Measurements from ENCODE around the gene FAM241B.

FAM241B gene

GRCh38 chr10:69633673-69634635 lies 3.9 kb downstream of the FAM241B start:
- Histone ChIP-seq H2AFZ (ENCODE audit: low read depth, low read length, severe bottlenecking) (no peak overlapping the region), H3K9ac (ENCODE audit: low read length) (no peak overlapping the region), H3K79me2 (ENCODE audit: insufficient read depth, low read length) (no peaks in the 10 kb centered on the region), H3K4me2 (ENCODE audit: low read depth, low read length, poor library complexity, severe bottlenecking) (no peak overlapping the region), H3K27me3 (ENCODE audit: low read length) (no peaks in the 10 kb centered on the region), H4K20me1 (ENCODE audit: low read depth, low read length) (no peaks in the 10 kb centered on the region), H3K27ac (ENCODE audit: low read depth, low read length) (no peak overlapping the region), H3K9me3 (ENCODE audit: insufficient read depth, low read length) (no peaks in the 10 kb centered on the region), H3K36me3 (ENCODE audit: low read length) (no peaks in the 10 kb centered on the region), H3K4me3 (ENCODE audit: insufficient read depth, low read length, poor library complexity, severe bottlenecking) (no peak overlapping the region), H3F3A (ENCODE audit: insufficient read depth) (no peaks in the 10 kb centered on the region), H3K9me2 (replicated peaks; ENCODE audit: insufficient read depth, low read length) (no peaks in the 10 kb centered on the region)
- TF ChIP-seq EZH2phosphoT487 (conservative IDR thresholded peaks at IDR 0.05; ENCODE audit: low read length) (no peak), CTCF (IDR thresholded peaks at IDR 0.05; ENCODE audit: insufficient read depth, low read length, poor library complexity, severe bottlenecking) (no peak)

GRCh38 chr10:69634759-69635425 lies 4.8 kb downstream of the FAM241B start:
- H2AFZ ChIP-seq (ENCODE audit: low read depth, low read length, severe bottlenecking) = no peak overlapping the region
- H3K36me3 ChIP-seq (ENCODE audit: low read length) = no peaks in the 10 kb centered on the region
- no peaks in the 10 kb centered on the region for H3K9me3 ChIP-seq (ENCODE audit: insufficient read depth, low read length)
- H3K27me3 ChIP-seq (ENCODE audit: low read length) = no peaks in the 10 kb centered on the region
- H4K20me1 ChIP-seq (ENCODE audit: low read depth, low read length) = no peaks in the 10 kb centered on the region
- no peaks in the 10 kb centered on the region for H3F3A ChIP-seq (ENCODE audit: insufficient read depth)
- no peaks in the 10 kb centered on the region for H3K9me2 ChIP-seq (replicated peaks; ENCODE audit: insufficient read depth, low read length)
- no peak overlapping the region for H3K27ac ChIP-seq (ENCODE audit: low read depth, low read length)
- no peak overlapping the region for H3K9ac ChIP-seq (ENCODE audit: low read length)
- no peak overlapping the region for H3K4me2 ChIP-seq (ENCODE audit: low read depth, low read length, poor library complexity, severe bottlenecking)
- no peak for TF ChIP-seq EZH2phosphoT487 (conservative IDR thresholded peaks at IDR 0.05; ENCODE audit: low read length)
- no peaks in the 10 kb centered on the region for H3K79me2 ChIP-seq (ENCODE audit: insufficient read depth, low read length)
- no peak overlapping the region for H3K4me3 ChIP-seq (ENCODE audit: insufficient read depth, low read length, poor library complexity, severe bottlenecking)

GRCh38 chr10:69635428-69636272 lies 5.6 kb downstream of the FAM241B start:
- no peak overlapping the region for H3K4me3 ChIP-seq (ENCODE audit: insufficient read depth, low read length, poor library complexity, severe bottlenecking)
- no peaks in the 10 kb centered on the region for H3K36me3 ChIP-seq (ENCODE audit: low read length)
- no peaks in the 10 kb centered on the region for H4K20me1 ChIP-seq (ENCODE audit: low read depth, low read length)
- H3K79me2 ChIP-seq (ENCODE audit: insufficient read depth, low read length) = no peaks in the 10 kb centered on the region
- no peaks in the 10 kb centered on the region for H3F3A ChIP-seq (ENCODE audit: insufficient read depth)
- TF ChIP-seq CTCF (IDR thresholded peaks at IDR 0.05; ENCODE audit: insufficient read depth, low read length, poor library complexity, severe bottlenecking) = no peak
- TF ChIP-seq EZH2phosphoT487 (conservative IDR thresholded peaks at IDR 0.05; ENCODE audit: low read length) = no peak
- no peak overlapping the region for H3K4me2 ChIP-seq (ENCODE audit: low read depth, low read length, poor library complexity, severe bottlenecking)
- no peak overlapping the region for H3K27ac ChIP-seq (ENCODE audit: low read depth, low read length)
- H3K9me2 ChIP-seq (replicated peaks; ENCODE audit: insufficient read depth, low read length) = no peaks in the 10 kb centered on the region
- H3K27me3 ChIP-seq (ENCODE audit: low read length) = no peaks in the 10 kb centered on the region
- H3K9ac ChIP-seq (ENCODE audit: low read length) = no peak overlapping the region
- H2AFZ ChIP-seq (ENCODE audit: low read depth, low read length, severe bottlenecking) = no peak overlapping the region
- no peaks in the 10 kb centered on the region for H3K9me3 ChIP-seq (ENCODE audit: insufficient read depth, low read length)
